ENCODE measurements around the gene PPFIBP2.

Gene PPFIBP2

DNA sequence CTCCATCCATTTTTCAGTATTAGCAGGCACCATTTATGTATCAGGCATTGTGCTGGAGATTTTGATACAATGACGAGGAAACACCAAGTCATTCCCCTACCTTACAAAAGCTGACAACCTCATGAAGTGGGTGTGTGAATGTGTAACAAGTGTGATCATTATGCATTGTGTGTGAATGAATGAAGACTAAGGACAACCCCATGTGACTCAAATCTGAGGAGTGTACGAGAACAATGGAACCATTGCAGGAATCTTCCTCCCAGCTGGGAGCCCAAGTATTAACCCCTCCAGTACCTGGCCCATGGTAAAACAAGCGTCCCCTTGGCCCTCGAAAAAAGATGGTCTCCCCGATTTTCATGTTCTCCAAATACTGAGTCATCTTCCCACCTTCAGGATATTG is 155.1 kb downstream of the PPFIBP2 start:
- H3K9me3 Mint-ChIP-seq = no peaks in the 10 kb centered on the region
- H3K4me1 Mint-ChIP-seq = peaks cover 5% of the 10 kb centered on the region
- ATAC-seq (replicated peaks; ENCODE audit: extremely low read depth, poor library complexity, severe bottlenecking) (no peak), DNase-seq (ENCODE audit: low spot score in 2 of 2) (no peak)
- H3K36me3 Mint-ChIP-seq (ENCODE audit: insufficient read depth) = no peaks in the 10 kb centered on the region
- H3K27ac Mint-ChIP-seq (ENCODE audit: low read depth) = no peak overlapping the region
- H3K4me3 Mint-ChIP-seq = no peak overlapping the region
- H3K27me3 Mint-ChIP-seq = peaks cover 34% of the 10 kb centered on the region

DNA sequence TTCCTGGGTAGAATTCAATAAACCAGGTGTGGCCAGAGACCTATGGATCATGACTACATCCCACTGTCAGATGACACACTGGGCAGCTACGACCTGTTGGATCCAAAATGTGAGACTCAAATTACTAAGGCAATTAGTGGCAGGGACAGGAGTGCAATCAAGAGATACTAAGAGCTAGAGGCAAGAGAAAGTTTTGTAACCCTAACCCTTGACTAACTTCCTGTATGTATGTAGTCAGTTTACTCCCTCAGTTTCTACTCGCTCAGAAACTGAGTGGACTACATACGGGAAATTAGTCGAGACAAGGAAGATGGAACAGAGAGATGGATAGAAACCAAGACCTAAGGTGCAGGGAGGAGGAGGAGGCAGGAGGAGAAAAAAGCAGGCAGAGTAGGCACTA is 156.8 kb downstream of the PPFIBP2 start:
- peaks cover 51% of the 10 kb centered on the region for H3K27me3 Mint-ChIP-seq
- DNase-seq (ENCODE audit: low spot score in 2 of 2) (no peak), ATAC-seq (replicated peaks; ENCODE audit: extremely low read depth, poor library complexity, severe bottlenecking) (no peak)
- H3K36me3 Mint-ChIP-seq (ENCODE audit: insufficient read depth) = no peaks in the 10 kb centered on the region
- H3K4me3 Mint-ChIP-seq = no peak overlapping the region
- peaks cover 8% of the 10 kb centered on the region for H3K4me1 Mint-ChIP-seq
- no peak overlapping the region for H3K27ac Mint-ChIP-seq (ENCODE audit: low read depth)
- H3K9me3 Mint-ChIP-seq = no peaks in the 10 kb centered on the region

DNA sequence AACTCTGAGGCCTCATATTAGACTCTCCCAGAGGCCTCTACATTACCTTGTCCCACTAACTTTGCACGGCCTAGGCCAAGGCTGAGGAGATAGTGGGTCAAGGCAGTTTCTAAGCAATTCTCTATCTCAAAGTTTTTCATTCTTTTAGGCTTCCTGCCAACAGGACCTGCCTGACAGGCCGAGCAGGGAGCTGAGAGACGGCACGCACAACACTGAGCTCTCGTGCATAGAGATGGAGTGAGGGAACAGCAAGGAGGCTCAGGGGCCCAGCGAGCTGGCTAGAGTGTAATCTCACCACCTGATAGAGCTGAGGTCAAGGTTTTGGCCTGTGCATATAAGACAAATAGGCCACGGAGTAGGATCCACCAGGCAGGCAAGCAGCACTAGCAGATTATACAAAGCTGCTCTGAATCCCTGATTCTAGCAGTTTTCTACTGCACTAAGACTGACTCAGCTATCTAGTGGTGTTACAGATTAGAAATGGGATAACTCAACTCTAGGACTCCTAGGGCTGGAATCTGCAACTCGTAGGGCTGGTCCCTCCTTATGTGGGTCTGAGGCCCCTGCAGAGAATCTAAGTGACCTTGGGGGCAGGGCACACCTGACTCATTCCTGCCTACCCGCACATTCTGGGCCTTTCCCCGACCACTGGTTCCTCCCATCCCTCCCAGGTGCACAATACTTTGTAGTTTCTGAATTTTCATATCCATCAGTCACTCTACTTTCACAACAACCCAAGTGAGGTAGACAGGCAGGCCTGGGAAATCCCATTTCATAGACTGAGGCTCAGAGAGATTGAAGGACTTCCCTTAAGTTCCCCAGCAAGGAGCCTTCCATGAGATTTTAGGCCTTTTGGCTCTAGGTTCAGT is 157.8 kb downstream of the PPFIBP2 start:
- Mint-ChIP-seq H3K4me3 (no peak overlapping the region), H3K27ac (ENCODE audit: low read depth) (no peak overlapping the region), H3K4me1 (peaks cover 5% of the 10 kb centered on the region), H3K36me3 (ENCODE audit: insufficient read depth) (no peaks in the 10 kb centered on the region), H3K9me3 (no peaks in the 10 kb centered on the region), H3K27me3 (peaks cover 60% of the 10 kb centered on the region)
- ATAC-seq (replicated peaks; ENCODE audit: extremely low read depth, poor library complexity, severe bottlenecking) = no peak
- DNase-seq (ENCODE audit: low spot score in 2 of 2) = no peak

DNA sequence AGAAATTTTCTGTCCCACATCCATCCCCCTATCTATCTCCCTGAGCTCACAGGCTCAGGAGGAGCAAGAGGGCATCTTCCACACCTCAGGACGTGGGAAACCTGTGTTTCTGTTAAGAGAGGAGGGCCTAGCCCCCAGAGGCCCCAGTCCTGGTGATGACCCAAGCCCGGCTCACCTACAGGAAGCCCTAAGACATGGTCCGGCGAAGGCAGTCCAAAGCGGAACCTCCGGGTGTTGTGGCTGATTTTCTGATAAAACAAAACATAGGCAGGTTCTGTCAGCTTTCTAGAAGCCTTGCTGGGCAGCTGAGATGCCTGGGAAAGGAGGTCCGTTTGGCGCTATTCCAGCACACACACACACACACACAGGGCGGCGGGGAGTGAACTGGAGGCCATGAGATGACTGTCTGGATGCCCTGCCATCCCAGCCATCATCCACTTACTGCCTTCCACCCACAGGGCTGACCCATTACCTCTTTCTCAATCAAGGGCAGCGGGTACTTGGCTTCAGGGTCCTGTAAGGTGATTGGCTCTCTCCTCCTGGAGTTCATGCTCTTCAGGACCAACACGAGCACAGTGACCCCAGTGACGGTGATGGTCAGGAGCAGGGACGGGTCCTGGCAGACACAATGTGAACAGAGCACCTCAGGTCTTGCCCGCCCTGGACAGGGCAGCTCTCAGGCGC is 158.6 kb downstream of the PPFIBP2 start:
- no peak for ATAC-seq (replicated peaks; ENCODE audit: extremely low read depth, poor library complexity, severe bottlenecking)
- no peak for DNase-seq (ENCODE audit: low spot score in 2 of 2)
- H3K27me3 Mint-ChIP-seq = peaks cover 69% of the 10 kb centered on the region
- no peaks in the 10 kb centered on the region for H3K36me3 Mint-ChIP-seq (ENCODE audit: insufficient read depth)
- no peak overlapping the region for H3K4me3 Mint-ChIP-seq
- H3K27ac Mint-ChIP-seq (ENCODE audit: low read depth) = no peak overlapping the region
- H3K9me3 Mint-ChIP-seq = no peaks in the 10 kb centered on the region
- H3K4me1 Mint-ChIP-seq = peaks cover 5% of the 10 kb centered on the region

DNA sequence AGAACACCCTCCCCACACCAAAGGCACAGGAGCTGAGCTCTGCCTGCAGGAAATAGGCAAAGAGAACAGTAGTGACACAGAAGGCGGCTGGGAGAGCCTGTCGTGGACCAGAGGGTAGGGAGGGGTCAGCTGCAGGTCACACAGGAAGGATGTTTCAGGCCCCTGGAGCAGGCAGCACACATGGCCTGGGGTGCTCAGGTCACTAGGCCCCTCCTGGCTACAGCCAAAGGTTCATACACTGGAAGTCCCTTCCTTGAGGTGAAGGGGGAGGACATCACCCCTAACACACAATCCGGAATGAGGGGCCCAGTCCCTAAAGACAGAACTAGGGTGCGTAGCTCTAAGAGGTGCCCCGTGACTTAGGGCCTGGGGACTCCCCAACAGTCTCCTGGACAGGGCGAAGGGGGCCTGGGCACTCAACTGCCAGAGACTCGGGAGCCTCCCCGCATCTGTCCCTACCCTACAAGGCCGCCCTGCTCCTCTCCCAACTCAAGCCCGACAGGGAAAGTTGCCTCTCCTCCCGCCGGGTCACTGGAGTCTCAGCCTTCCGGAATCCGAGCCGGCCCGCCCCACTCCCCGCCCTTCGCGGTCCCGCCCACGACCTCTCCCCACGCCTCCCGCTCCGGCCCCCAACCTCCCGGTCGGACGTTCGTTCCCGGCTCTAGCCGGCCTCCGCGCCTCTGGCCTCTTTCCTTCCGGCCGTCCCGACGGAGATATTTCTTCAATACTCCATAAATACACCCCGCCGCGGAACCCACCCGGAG is 159.3 kb downstream of the PPFIBP2 start, which contains the start of gene CYB5R2:
CYB5R2 (minus strand) TSS at position 541 of the 764 bp plus-strand sequence. CDS start 675 bp downstream, outside the sequence.
- H3K4me3 Mint-ChIP-seq = peak within 1 kb of the TSS; percentile 45
- no peak within 1 kb of the TSS for H3K27ac Mint-ChIP-seq (ENCODE audit: low read depth)
- no peaks in the 10 kb centered on the region for H3K36me3 Mint-ChIP-seq (ENCODE audit: insufficient read depth)
- H3K4me1 Mint-ChIP-seq = peaks cover 5% of the 10 kb centered on the region
- DNase-seq (ENCODE audit: low spot score in 2 of 2) (no peak), ATAC-seq (replicated peaks; ENCODE audit: extremely low read depth, poor library complexity, severe bottlenecking) (no peak)
- no peaks in the 10 kb centered on the region for H3K9me3 Mint-ChIP-seq
- peaks cover 76% of the 10 kb centered on the region for H3K27me3 Mint-ChIP-seq

DNA sequence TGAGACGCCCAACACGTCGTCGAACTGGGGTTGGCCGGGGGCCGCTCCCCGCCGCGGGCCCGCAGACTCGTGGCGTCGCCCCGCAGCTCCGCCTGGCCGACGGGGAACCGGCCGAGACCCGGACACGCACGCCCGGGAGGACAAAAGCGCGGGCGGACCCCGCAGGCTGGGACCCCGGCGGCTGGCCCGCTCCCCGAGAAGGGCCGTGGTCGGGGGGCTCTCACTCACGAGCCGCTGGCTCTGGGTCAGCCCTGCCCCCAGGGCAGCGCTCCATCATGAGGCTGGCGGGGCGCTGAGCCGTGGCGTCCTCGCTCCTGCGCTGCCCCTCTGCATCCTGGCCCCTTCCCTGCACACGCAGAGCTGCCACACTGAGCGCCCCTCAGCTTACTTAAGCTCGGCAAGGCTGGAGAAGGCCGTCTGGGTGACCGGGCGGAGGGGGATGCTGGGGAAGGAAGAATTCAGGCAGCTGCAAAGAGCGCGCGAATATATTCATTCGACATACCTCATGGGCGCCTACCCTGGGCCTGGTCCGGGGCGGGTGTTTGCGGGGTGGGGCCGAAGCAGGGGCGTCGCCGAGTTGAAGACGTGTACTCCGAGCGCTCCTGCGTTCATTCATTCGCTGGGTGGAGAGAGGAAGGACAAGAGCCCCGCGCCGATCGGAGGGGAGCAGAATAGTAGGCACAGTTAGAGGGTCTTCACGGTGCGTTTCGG is 160.1 kb downstream of the PPFIBP2 start:
- H3K9me3 Mint-ChIP-seq = no peaks in the 10 kb centered on the region
- peaks cover 80% of the 10 kb centered on the region for H3K27me3 Mint-ChIP-seq
- no peak for DNase-seq (ENCODE audit: low spot score in 2 of 2)
- ATAC-seq (replicated peaks; ENCODE audit: extremely low read depth, poor library complexity, severe bottlenecking) = no peak
- no peak overlapping the region for H3K27ac Mint-ChIP-seq (ENCODE audit: low read depth)
- H3K36me3 Mint-ChIP-seq (ENCODE audit: insufficient read depth) = no peaks in the 10 kb centered on the region
- peak overlapping the region; percentile 45 for H3K4me3 Mint-ChIP-seq
- peaks cover 5% of the 10 kb centered on the region for H3K4me1 Mint-ChIP-seq

DNA sequence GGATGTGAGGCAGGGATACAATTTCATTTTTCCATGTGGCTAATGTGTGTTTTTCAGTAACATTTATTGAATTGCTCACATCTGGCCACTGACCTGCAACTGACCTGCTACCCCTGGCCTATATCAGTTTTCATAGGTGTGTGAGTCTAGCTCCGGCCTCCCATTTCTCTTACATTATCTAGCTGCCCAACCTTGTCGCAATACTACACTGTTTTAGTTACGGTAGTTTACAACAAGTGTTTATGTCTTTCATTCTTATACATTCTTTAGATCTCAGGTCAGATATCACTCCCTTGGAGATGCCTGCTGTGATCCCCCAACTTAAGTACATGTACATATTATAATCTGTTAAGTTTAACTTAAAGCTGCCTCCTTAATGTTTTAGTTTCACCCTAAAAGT is 161.8 kb downstream of the PPFIBP2 start:
- H3K9me3 Mint-ChIP-seq = no peaks in the 10 kb centered on the region
- ATAC-seq (replicated peaks; ENCODE audit: extremely low read depth, poor library complexity, severe bottlenecking) (no peak), DNase-seq (ENCODE audit: low spot score in 2 of 2) (no peak)
- H3K4me1 Mint-ChIP-seq = peaks cover 5% of the 10 kb centered on the region
- no peak overlapping the region for H3K27ac Mint-ChIP-seq (ENCODE audit: low read depth)
- peaks cover 92% of the 10 kb centered on the region for H3K27me3 Mint-ChIP-seq
- no peaks in the 10 kb centered on the region for H3K36me3 Mint-ChIP-seq (ENCODE audit: insufficient read depth)
- H3K4me3 Mint-ChIP-seq = no peak overlapping the region

DNA sequence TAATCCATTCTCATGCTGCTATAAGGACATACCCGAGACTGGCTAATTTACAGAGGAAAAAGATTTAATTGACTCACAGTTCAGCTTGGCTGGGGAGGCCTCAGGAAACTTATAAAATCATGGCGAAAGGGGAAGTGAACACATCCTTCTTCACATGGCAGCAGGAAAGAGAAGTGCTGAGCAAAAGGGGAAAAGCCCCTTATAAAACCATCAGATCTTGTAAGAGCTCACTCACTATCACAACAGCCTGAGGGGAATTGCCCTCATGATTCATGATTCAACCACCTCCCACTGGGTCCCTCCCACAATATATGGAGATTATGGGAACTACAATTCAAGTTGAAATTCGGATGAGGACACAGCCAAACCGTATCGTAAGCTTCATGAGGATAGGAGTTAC is 163.3 kb downstream of the PPFIBP2 start:
- Mint-ChIP-seq H3K36me3 (ENCODE audit: insufficient read depth) (no peaks in the 10 kb centered on the region), H3K27ac (ENCODE audit: low read depth) (no peak overlapping the region), H3K4me1 (peaks cover 5% of the 10 kb centered on the region), H3K27me3 (peaks cover 86% of the 10 kb centered on the region), H3K4me3 (no peak overlapping the region), H3K9me3 (no peaks in the 10 kb centered on the region)
- ATAC-seq (replicated peaks; ENCODE audit: extremely low read depth, poor library complexity, severe bottlenecking) = no peak
- DNase-seq (ENCODE audit: low spot score in 2 of 2) = no peak

DNA sequence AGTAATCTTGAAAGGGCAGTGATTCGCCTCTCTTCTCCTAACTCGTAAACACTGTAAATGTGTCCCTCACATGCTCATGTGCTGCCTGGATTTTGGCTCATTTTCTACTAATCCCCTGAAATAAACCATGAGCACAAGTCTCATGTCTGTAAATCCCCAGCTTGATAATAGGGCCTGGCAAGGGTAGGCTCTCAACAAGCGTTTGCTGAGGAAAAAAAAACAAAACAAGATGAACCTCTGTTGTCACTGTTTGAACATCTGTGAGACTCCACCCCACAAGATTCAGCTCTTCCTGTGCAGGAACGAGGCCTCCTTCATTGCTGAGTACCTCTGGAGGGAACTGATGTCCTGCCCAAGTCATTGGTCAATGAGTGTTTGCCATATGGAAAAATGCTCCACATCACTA is 164.0 kb downstream of the PPFIBP2 start:
- no peak overlapping the region for H3K27ac Mint-ChIP-seq (ENCODE audit: low read depth)
- H3K4me3 Mint-ChIP-seq = no peak overlapping the region
- ATAC-seq (replicated peaks; ENCODE audit: extremely low read depth, poor library complexity, severe bottlenecking) (no peak), DNase-seq (ENCODE audit: low spot score in 2 of 2) (no peak)
- peaks cover 5% of the 10 kb centered on the region for H3K4me1 Mint-ChIP-seq
- H3K9me3 Mint-ChIP-seq = no peaks in the 10 kb centered on the region
- peaks cover 78% of the 10 kb centered on the region for H3K27me3 Mint-ChIP-seq
- no peaks in the 10 kb centered on the region for H3K36me3 Mint-ChIP-seq (ENCODE audit: insufficient read depth)

DNA sequence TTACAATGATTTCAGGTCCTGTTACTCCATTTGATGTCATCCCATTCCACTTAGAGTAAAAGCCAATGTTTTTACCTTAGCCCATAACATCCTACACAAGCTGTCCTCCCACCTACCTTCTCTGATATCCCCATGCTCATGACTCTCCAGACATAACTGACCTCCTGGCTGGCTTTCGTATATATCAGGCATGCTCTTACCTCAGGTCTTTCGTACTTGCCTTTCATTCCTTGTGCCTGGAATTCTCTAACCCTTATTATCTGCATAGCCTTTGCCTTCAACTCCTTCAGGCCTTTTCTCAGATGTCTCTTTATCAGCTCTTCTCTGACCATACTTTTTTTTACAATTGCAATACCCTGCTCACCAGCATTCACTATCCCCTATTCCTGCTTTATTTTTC is 169.8 kb downstream of the PPFIBP2 start:
- Mint-ChIP-seq H3K4me1 (no peaks in the 10 kb centered on the region), H3K36me3 (ENCODE audit: insufficient read depth) (no peaks in the 10 kb centered on the region), H3K27me3 (peaks cover 34% of the 10 kb centered on the region), H3K27ac (ENCODE audit: low read depth) (no peak overlapping the region), H3K4me3 (no peak overlapping the region), H3K9me3 (no peaks in the 10 kb centered on the region)
- DNase-seq (ENCODE audit: low spot score in 2 of 2) (no peak), ATAC-seq (replicated peaks; ENCODE audit: extremely low read depth, poor library complexity, severe bottlenecking) (no peak)

DNA sequence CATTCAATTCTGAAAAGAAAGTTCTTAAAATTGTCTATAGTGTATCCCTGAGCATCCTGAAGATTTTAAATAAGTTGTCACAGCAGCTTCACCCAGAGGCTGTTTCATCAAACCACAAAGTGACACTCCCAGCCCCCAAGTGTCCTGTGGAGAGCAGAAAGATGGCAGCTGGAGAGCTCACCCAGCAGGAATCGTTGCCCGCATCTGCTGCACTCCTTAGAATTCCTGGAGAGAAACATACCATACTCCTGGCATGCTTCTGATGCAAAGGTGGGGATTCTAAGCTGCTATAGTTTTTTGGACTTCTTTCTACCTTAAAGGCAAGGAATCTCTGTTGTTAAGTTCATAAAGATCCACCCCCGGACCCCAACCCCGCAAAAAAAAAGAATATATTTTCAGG is 173.0 kb downstream of the PPFIBP2 start:
- Mint-ChIP-seq H3K27me3 (peaks cover 32% of the 10 kb centered on the region), H3K4me1 (no peaks in the 10 kb centered on the region), H3K4me3 (no peak overlapping the region), H3K36me3 (ENCODE audit: insufficient read depth) (no peaks in the 10 kb centered on the region), H3K9me3 (no peaks in the 10 kb centered on the region), H3K27ac (ENCODE audit: low read depth) (no peak overlapping the region)
- DNase-seq (ENCODE audit: low spot score in 2 of 2) = no peak
- ATAC-seq (replicated peaks; ENCODE audit: extremely low read depth, poor library complexity, severe bottlenecking) = no peak

DNA sequence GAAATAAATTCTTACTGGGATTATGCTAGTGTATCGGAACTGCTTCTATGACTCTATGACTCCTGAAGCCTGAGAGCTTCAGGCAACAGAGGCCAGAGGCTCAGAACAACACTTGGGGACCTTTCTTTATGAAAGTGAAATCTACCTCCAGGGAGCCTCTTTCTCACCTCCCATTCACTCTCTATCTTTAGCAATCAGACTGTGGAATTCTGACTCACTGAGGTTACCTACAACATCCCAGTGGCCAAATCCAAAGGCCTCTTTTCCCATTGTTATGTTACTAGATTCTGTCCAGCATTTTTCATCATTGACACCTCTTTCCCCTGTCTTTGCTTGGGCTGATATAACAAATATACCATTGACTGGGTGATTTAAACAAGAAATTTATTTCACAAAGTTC is 173.6 kb downstream of the PPFIBP2 start:
- Mint-ChIP-seq H3K27ac (ENCODE audit: low read depth) (no peak overlapping the region), H3K4me1 (no peaks in the 10 kb centered on the region), H3K36me3 (ENCODE audit: insufficient read depth) (no peaks in the 10 kb centered on the region), H3K27me3 (peaks cover 38% of the 10 kb centered on the region), H3K9me3 (no peaks in the 10 kb centered on the region), H3K4me3 (no peak overlapping the region)
- ATAC-seq (replicated peaks; ENCODE audit: extremely low read depth, poor library complexity, severe bottlenecking) (no peak), DNase-seq (ENCODE audit: low spot score in 2 of 2) (no peak)
